ENCODE results near the gene CCDC194. TPM values are rescaled to one million over a fixed set of nuclear protein-coding genes. Genes with fewer than 3 reads are reported as not detected.

The CCDC194 gene
- total RNA-seq, 2 donors from 2014 or later, result 2.0 to 3.4 TPM

DNA sequence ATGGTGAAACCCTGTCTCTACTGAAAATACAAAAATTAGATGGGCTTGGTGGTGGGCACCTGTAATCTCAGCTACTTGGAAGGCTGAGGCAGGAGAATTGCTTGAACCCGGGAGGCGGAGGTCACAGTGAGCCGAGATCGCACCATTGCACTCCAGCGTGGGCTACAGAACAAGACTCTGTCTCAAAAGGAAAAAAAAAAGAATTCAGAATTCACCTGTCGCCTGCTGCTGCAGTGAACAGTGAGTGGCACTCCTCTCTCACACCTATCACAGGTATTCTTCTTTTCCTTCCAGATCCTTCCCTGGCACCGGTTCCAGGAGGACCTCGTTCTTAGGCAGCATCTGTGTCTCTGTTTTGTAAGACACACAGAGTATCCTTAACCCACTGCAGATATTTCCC is 20.1 kb upstream of the CCDC194 start:
- H3K27ac Mint-ChIP-seq, result no peak overlapping the region
- peaks cover 4% of the 10 kb centered on the region for H3K4me1 ChIP-seq (ENCODE audit: control insufficient read depth, insufficient read depth, low read length)
- 94 to 97% methylated on average over 8 of the region's 8 CpGs for WGBS, 2 experiments (ENCODE audit: insufficient coverage in 1 of 2, insufficient read length in 1 of 2)

DNA sequence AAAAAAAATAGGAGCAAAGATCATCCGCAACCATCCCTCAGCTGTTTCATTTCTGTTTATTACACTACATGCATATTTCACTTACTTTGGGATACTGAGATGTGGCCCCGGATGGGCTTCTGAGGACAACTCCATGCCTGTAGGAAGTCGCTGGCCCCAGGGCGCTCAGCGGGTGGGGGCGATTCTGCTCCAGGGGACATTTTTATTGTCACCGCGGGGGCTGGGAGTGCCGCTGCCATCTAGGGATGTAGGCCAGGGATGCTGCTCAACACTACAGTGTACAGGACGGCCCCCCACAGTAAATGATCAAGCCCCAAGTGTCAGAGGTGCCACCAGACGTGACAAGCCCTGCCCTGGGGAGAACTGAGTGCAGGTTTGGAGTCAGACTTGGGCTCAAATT is 17.8 kb upstream of the CCDC194 start:
- H3K36me3 ChIP-seq (ENCODE audit: control insufficient read depth, insufficient read depth, low read length), result no peaks in the 10 kb centered on the region
- Mint-ChIP-seq H3K27me3 (ENCODE audit: insufficient read depth) (peaks cover 5% of the 10 kb centered on the region), H3K36me3 (ENCODE audit: low read depth) (peaks cover 14% of the 10 kb centered on the region), H3K9me3 (no peaks in the 10 kb centered on the region), H3K4me3 (no peak overlapping the region), H3K4me1 (peaks cover 28% of the 10 kb centered on the region), H3K27ac (no peak overlapping the region)
- H3K27me3 ChIP-seq (ENCODE audit: control insufficient read depth, insufficient read depth, low read length, poor library complexity, severe bottlenecking), result no peaks in the 10 kb centered on the region
- DNase-seq, result peak; percentile 49
- peaks cover 6% of the 10 kb centered on the region for H3K4me1 ChIP-seq (ENCODE audit: control insufficient read depth, insufficient read depth, low read length)
- no peak for TF ChIP-seq CTCF (conservative IDR thresholded peaks at IDR 0.05)
- no peak overlapping the region for H3K4me3 ChIP-seq (ENCODE audit: low read length)
- H3K9ac ChIP-seq (ENCODE audit: extremely low read depth, low read length, poor library complexity, severe bottlenecking), result no peak overlapping the region
- no peak overlapping the region for H3K27ac ChIP-seq (ENCODE audit: low read depth, low read length)
- WGBS, 2 experiments (ENCODE audit: insufficient coverage in 1 of 2, insufficient read length in 1 of 2), result 87 to 90% methylated on average over 11 of the region's 11 CpGs
- no peaks in the 10 kb centered on the region for H3K9me3 ChIP-seq (ENCODE audit: control insufficient read depth, low read length)

More for the DNA sequence above, 20.1 kb upstream of the CCDC194 start:
- H3K4me1 Mint-ChIP-seq, result peaks cover 26% of the 10 kb centered on the region
- no peak overlapping the region for H3K4me3 Mint-ChIP-seq
- Histone ChIP-seq H3K9ac (ENCODE audit: extremely low read depth, low read length, poor library complexity, severe bottlenecking) (no peak overlapping the region), H3K36me3 (ENCODE audit: control insufficient read depth, insufficient read depth, low read length) (no peaks in the 10 kb centered on the region), H3K27me3 (ENCODE audit: control insufficient read depth, insufficient read depth, low read length, poor library complexity, severe bottlenecking) (no peaks in the 10 kb centered on the region), H3K27ac (ENCODE audit: low read depth, low read length) (no peak overlapping the region), H3K9me3 (ENCODE audit: control insufficient read depth, low read length) (no peaks in the 10 kb centered on the region), H3K4me3 (ENCODE audit: low read length) (no peak overlapping the region)
- H3K9me3 Mint-ChIP-seq, result no peaks in the 10 kb centered on the region
- no peak for DNase-seq
- H3K36me3 Mint-ChIP-seq (ENCODE audit: low read depth), result peaks cover 14% of the 10 kb centered on the region
- no peak for TF ChIP-seq CTCF (conservative IDR thresholded peaks at IDR 0.05)
- peaks cover 9% of the 10 kb centered on the region for H3K27me3 Mint-ChIP-seq (ENCODE audit: insufficient read depth)

GRCh38 chr19:17409990-17410389 is 16.0 kb upstream of the CCDC194 start:
- Mint-ChIP-seq H3K4me3 (no peak overlapping the region), H3K36me3 (ENCODE audit: low read depth) (peaks cover 13% of the 10 kb centered on the region), H3K27ac (no peak overlapping the region), H3K27me3 (ENCODE audit: insufficient read depth) (peaks cover 4% of the 10 kb centered on the region), H3K4me1 (peaks cover 22% of the 10 kb centered on the region), H3K9me3 (no peaks in the 10 kb centered on the region)
- TF ChIP-seq CTCF (conservative IDR thresholded peaks at IDR 0.05), result no peak
- H3K4me3 ChIP-seq (ENCODE audit: low read length), result no peak overlapping the region
- no peaks in the 10 kb centered on the region for H3K27me3 ChIP-seq (ENCODE audit: control insufficient read depth, insufficient read depth, low read length, poor library complexity, severe bottlenecking)
- no peaks in the 10 kb centered on the region for H3K36me3 ChIP-seq (ENCODE audit: control insufficient read depth, insufficient read depth, low read length)
- no peaks in the 10 kb centered on the region for H3K9me3 ChIP-seq (ENCODE audit: control insufficient read depth, low read length)
- 81 to 93% methylated on average over 3 to 9 of the region's 9 CpGs for WGBS, 2 experiments (ENCODE audit: insufficient coverage in 1 of 2, insufficient read length in 1 of 2)
- no peak overlapping the region for H3K27ac ChIP-seq (ENCODE audit: low read depth, low read length)
- DNase-seq, result no peak
- H3K4me1 ChIP-seq (ENCODE audit: control insufficient read depth, insufficient read depth, low read length), result peaks cover 17% of the 10 kb centered on the region
- no peak overlapping the region for H3K9ac ChIP-seq (ENCODE audit: extremely low read depth, low read length, poor library complexity, severe bottlenecking)
